Aorta (tissue), 5 donors: Measurements from ENCODE around the gene CTTNBP2. TPM values are rescaled to one million over a fixed set of nuclear protein-coding genes. Genes with fewer than 3 reads are reported as not detected.

Experiments used
- ATAC-seq: fragments of 200-7000 bp; cut with Tn5 transposase; one replicate; pipeline ENCODE4 v1.9.1; 2022; ENCODE audit warnings: moderate library complexity; ENCODE audit not compliant: low FRiP score
- DNase-seq, 2 donors: peaks; one replicate each; pipeline ENCODE4 v3.0.0-alpha.2; 2020
- H3K27ac ChIP-seq, 2 donors: one replicate each; pipeline ENCODE4 v1.5.1; 2013; ENCODE audit warnings: low read length in 2 of 2, mild to moderate bottlenecking in 2 of 2, moderate library complexity in 2 of 2, control low read depth in 1 of 2, inconsistent platforms in 1 of 2, low read depth in 1 of 2
- H3K27me3 ChIP-seq, 2 donors: one replicate each; pipeline ENCODE4 v1.6.1; 2013; ENCODE audit warnings: control low read depth in 1 of 2, low read length in 1 of 2, mild to moderate bottlenecking in 1 of 2, moderate library complexity in 1 of 2; ENCODE audit not compliant: insufficient read depth in 2 of 2, control insufficient read depth in 1 of 2
- H3K36me3 ChIP-seq, 2 donors: one replicate each; pipeline ENCODE4 v1.6.1; 2013; ENCODE audit warnings: control low read depth in 1 of 2, low read length in 1 of 2, mild to moderate bottlenecking in 1 of 2; ENCODE audit not compliant: insufficient read depth in 2 of 2, control insufficient read depth in 1 of 2
- H3K4me1 ChIP-seq, 2 donors: one replicate each; pipeline ENCODE4 v1.6.1; 2013; ENCODE audit warnings: low read length in 2 of 2, control low read depth in 1 of 2, mild to moderate bottlenecking in 1 of 2, moderate library complexity in 1 of 2; ENCODE audit not compliant: insufficient read depth in 2 of 2, control insufficient read depth in 1 of 2
- H3K4me3 ChIP-seq, 2 donors: one replicate each; pipeline ENCODE4 v1.5.1; 2013; ENCODE audit warnings: low read length in 2 of 2, control low read depth in 1 of 2, mild to moderate bottlenecking in 1 of 2
- H3K9me3 ChIP-seq: one replicate; pipeline ENCODE4 v1.6.1; 2013; ENCODE audit warnings: mild to moderate bottlenecking, low read length; ENCODE audit not compliant: control insufficient read depth
- WGBS, 2 donors: extraction: QIAGEN DNeasy Blood & Tissue Kit; methylation state at CpG; one replicate each; pipeline ENCODE4 v1.1.7; 2013; 5-methylcytosine and 5-hydroxymethylcytosine counted together
- intact Hi-C, 2 donors: fragments of 100-400 bp; cut with DNase I; formaldehyde crosslinking; loops; one replicate each; pipeline versions ENCODE4 v1.14.2 to v1.15.0; 2022
- polyA plus RNA-seq, 2 donors: library from polyadenylated mRNA; stranded (reverse); fragments of 200-250 nt; gene quantifications; one replicate each; pipeline ENCODE4 v1.2.3, GENCODE V29; 2013
- total RNA-seq, 2 donors: library from RNA; stranded (reverse); fragmentation: NEBNext Ultra II Directional; extraction: Animal tissue kit (Norgen Biotek cat#: 25700); gene quantifications; one replicate each; pipeline ENCODE4 v1.2.1, GENCODE V29; 2021
- donor health status: healthy with polysubstance abuse.
- donor health status: Bipolar disorder and iron deficiency.
- donor health status: DM: no; HTN: no; CAD: no.
- donor health status: DM: no; HTN: no; CAD: no.
- donor health status: DM: yes; HTN: yes; CAD: no.

CTTNBP2 gene
- total and polyA plus RNA-seq, 4 donors: 1.2 to 29.6 (median 8.6) TPM

- no peaks in the 10 kb centered on the region for H3K4me1 ChIP-seq
- 84 to 89% methylated on average over 3 of the region's 3 CpGs for WGBS, 2 donors
- H3K4me3 ChIP-seq: no peak overlapping the region
- no peaks in the 10 kb centered on the region for H3K36me3 ChIP-seq
- no peaks in the 10 kb centered on the region for H3K9me3 ChIP-seq
- intact Hi-C loops: no loop called here
- no peak overlapping the region for H3K27ac ChIP-seq
- no peaks in the 10 kb centered on the region for H3K27me3 ChIP-seq
- DNase-seq: no peak
- ATAC-seq: no peak
Observed at GRCh38 chr7:117858712-117859111, 14.5 kb downstream of the CTTNBP2 start.

GRCh38 chr7:117857718-117858117 is 15.5 kb downstream of the CTTNBP2 start:
- WGBS, 2 donors: 96% methylated on average over 6 of the region's 6 CpGs
- Histone ChIP-seq H3K4me1 (no peaks in the 10 kb centered on the region), H3K4me3 (no peak overlapping the region), H3K36me3 (no peaks in the 10 kb centered on the region), H3K27me3 (no peaks in the 10 kb centered on the region), H3K27ac (no peak overlapping the region), H3K9me3 (no peaks in the 10 kb centered on the region)
- DNase-seq: no peak
- ATAC-seq: no peak
- intact Hi-C loops: no loop called here

GRCh38 chr7:117856196-117856595 is 17.0 kb downstream of the CTTNBP2 start:
- intact Hi-C loops: no loop called here
- H3K9me3 ChIP-seq: no peaks in the 10 kb centered on the region
- H3K27me3 ChIP-seq: no peaks in the 10 kb centered on the region
- no peaks in the 10 kb centered on the region for H3K36me3 ChIP-seq
- no peak overlapping the region for H3K4me3 ChIP-seq
- H3K27ac ChIP-seq: no peak overlapping the region
- DNase-seq: no peak
- ATAC-seq: no peak
- H3K4me1 ChIP-seq: no peaks in the 10 kb centered on the region

GRCh38 chr7:117854186-117854585 is 19.1 kb downstream of the CTTNBP2 start:
- no peak for DNase-seq
- WGBS, 2 donors: 65 to 84% methylated on average over 1 of the region's 1 CpG
- no peaks in the 10 kb centered on the region for H3K9me3 ChIP-seq
- no peak overlapping the region for H3K4me3 ChIP-seq
- H3K4me1 ChIP-seq: no peaks in the 10 kb centered on the region
- ATAC-seq: no peak
- H3K36me3 ChIP-seq: no peaks in the 10 kb centered on the region
- intact Hi-C loops: no loop called here
- no peaks in the 10 kb centered on the region for H3K27me3 ChIP-seq
- no peak overlapping the region for H3K27ac ChIP-seq

GRCh38 chr7:117848941-117849340 is 24.3 kb downstream of the CTTNBP2 start:
- intact Hi-C loops: no loop called here
- ATAC-seq: no peak
- 85 to 88% methylated on average over 7 of the region's 7 CpGs for WGBS, 2 donors

GRCh38 chr7:117844678-117845077 is 28.6 kb downstream of the CTTNBP2 start:
- 91 to 94% methylated on average over 2 of the region's 2 CpGs for WGBS, 2 donors
- intact Hi-C loops: no loop called here

More at GRCh38 chr7:117848941-117849340, 24.3 kb downstream of the CTTNBP2 start:
- Histone ChIP-seq H3K36me3 (no peaks in the 10 kb centered on the region), H3K4me1 (no peaks in the 10 kb centered on the region), H3K9me3 (no peaks in the 10 kb centered on the region), H3K27ac (no peak overlapping the region), H3K27me3 (no peaks in the 10 kb centered on the region), H3K4me3 (no peak overlapping the region)
- no peak for DNase-seq

GRCh38 chr7:117841611-117842010 is 31.6 kb downstream of the CTTNBP2 start:
- Histone ChIP-seq H3K27me3 (no peaks in the 10 kb centered on the region), H3K4me1 (no peaks in the 10 kb centered on the region), H3K9me3 (no peaks in the 10 kb centered on the region), H3K27ac (no peak overlapping the region), H3K36me3 (no peaks in the 10 kb centered on the region), H3K4me3 (no peak overlapping the region)
- DNase-seq (no peak), ATAC-seq (no peak)
- 76 to 87% methylated on average over 2 of the region's 2 CpGs for WGBS, 2 donors
- intact Hi-C loops: no loop called here

More at GRCh38 chr7:117844678-117845077, 28.6 kb downstream of the CTTNBP2 start:
- no peaks in the 10 kb centered on the region for H3K9me3 ChIP-seq
- ATAC-seq (no peak), DNase-seq (no peak)
- no peak overlapping the region for H3K27ac ChIP-seq
- H3K27me3 ChIP-seq: no peaks in the 10 kb centered on the region
- H3K4me3 ChIP-seq: no peak overlapping the region
- no peaks in the 10 kb centered on the region for H3K4me1 ChIP-seq
- H3K36me3 ChIP-seq: no peaks in the 10 kb centered on the region

- no peaks in the 10 kb centered on the region for H3K27me3 ChIP-seq
- intact Hi-C loops: no loop called here
- no peaks in the 10 kb centered on the region for H3K4me1 ChIP-seq
- DNase-seq (no peak), ATAC-seq (no peak)
- no peaks in the 10 kb centered on the region for H3K9me3 ChIP-seq
- H3K4me3 ChIP-seq: no peak overlapping the region
- no peaks in the 10 kb centered on the region for H3K36me3 ChIP-seq
- no peak overlapping the region for H3K27ac ChIP-seq
Observed at GRCh38 chr7:117841011-117841410, 32.2 kb downstream of the CTTNBP2 start.

- ATAC-seq (no peak), DNase-seq (no peak)
- no peak overlapping the region for H3K27ac ChIP-seq
- no peaks in the 10 kb centered on the region for H3K9me3 ChIP-seq
- H3K4me1 ChIP-seq: no peaks in the 10 kb centered on the region
- H3K4me3 ChIP-seq: no peak overlapping the region
- no peaks in the 10 kb centered on the region for H3K27me3 ChIP-seq
- H3K36me3 ChIP-seq: no peaks in the 10 kb centered on the region
- intact Hi-C loops: no loop called here
Observed at GRCh38 chr7:117839507-117839906, 33.7 kb downstream of the CTTNBP2 start.
